Hippocampal formation (tissue), 2 donors: ENCODE results near the gene CCDC149.

ENCODE experiments used
- DNase-seq, 2 donors: peaks; one replicate each; lab custom pipeline; 2025; lab: John Stamatoyannopoulos, UW

Gene CCDC149

GRCh38 chr4:24912252-24913118, at the start of gene CCDC149:
Gene CCDC149 (minus strand): TSS chr4:24913042. CDS start chr4:24912864, 178 bp downstream.
- DNase-seq: peak; percentile 29 to 36

GRCh38 chr4:24957886-24958285, 45.0 kb upstream of the CCDC149 start:
- no peak for DNase-seq

GRCh38 chr4:24956763-24957162, 43.9 kb upstream of the CCDC149 start:
- no peak for DNase-seq

GRCh38 chr4:24956091-24956490, 43.2 kb upstream of the CCDC149 start:
- DNase-seq: no peak

- DNase-seq: no peak
These were observed 39.8 kb upstream of the CCDC149 start for GRCh38 chr4:24952667-24953066.

GRCh38 chr4:24949970-24950369, 37.1 kb upstream of the CCDC149 start:
- no peak for DNase-seq

- DNase-seq: no peak
These were observed 25.1 kb upstream of the CCDC149 start for GRCh38 chr4:24937917-24938281.

- no peak for DNase-seq
These were observed 24.5 kb upstream of the CCDC149 start for GRCh38 chr4:24937176-24937916.

- no peak for DNase-seq
These were observed 23.0 kb upstream of the CCDC149 start for GRCh38 chr4:24935856-24936255.

GRCh38 chr4:24934311-24934710, 21.5 kb upstream of the CCDC149 start:
- no peak for DNase-seq

- no peak for DNase-seq
These were observed 20.9 kb upstream of the CCDC149 start for GRCh38 chr4:24933684-24934275.

- no peak for DNase-seq
These were observed 19.8 kb upstream of the CCDC149 start for GRCh38 chr4:24932515-24933225.

GRCh38 chr4:24930151-24930550, 17.3 kb upstream of the CCDC149 start:
- DNase-seq: no peak

GRCh38 chr4:24928708-24929107, 15.9 kb upstream of the CCDC149 start:
- DNase-seq: no peak

GRCh38 chr4:24927049-24927448, 14.2 kb upstream of the CCDC149 start:
- DNase-seq: no peak

- no peak for DNase-seq
These were observed 11.5 kb upstream of the CCDC149 start for GRCh38 chr4:24924309-24924781.

- DNase-seq: no peak
These were observed 10.7 kb upstream of the CCDC149 start for GRCh38 chr4:24923550-24923949.

- no peak for DNase-seq
These were observed 10.2 kb upstream of the CCDC149 start for GRCh38 chr4:24923002-24923401.

GRCh38 chr4:24922416-24922815, 9.6 kb upstream of the CCDC149 start:
- DNase-seq: no peak

- no peak for DNase-seq
These were observed 8.6 kb upstream of the CCDC149 start for GRCh38 chr4:24921491-24921890.

- no peak for DNase-seq
These were observed 7.2 kb upstream of the CCDC149 start for GRCh38 chr4:24920008-24920407.
